T-helper 2 cell (primary cell): ENCODE measurements around the gene RUNX3.

Experiments
- DNase-seq, 5 experiments: peaks; one replicate each; pipeline versions ENCODE4 v3.0.0 to v3.0.0-alpha.2; 2012 to 2022

RUNX3 gene

DNA sequence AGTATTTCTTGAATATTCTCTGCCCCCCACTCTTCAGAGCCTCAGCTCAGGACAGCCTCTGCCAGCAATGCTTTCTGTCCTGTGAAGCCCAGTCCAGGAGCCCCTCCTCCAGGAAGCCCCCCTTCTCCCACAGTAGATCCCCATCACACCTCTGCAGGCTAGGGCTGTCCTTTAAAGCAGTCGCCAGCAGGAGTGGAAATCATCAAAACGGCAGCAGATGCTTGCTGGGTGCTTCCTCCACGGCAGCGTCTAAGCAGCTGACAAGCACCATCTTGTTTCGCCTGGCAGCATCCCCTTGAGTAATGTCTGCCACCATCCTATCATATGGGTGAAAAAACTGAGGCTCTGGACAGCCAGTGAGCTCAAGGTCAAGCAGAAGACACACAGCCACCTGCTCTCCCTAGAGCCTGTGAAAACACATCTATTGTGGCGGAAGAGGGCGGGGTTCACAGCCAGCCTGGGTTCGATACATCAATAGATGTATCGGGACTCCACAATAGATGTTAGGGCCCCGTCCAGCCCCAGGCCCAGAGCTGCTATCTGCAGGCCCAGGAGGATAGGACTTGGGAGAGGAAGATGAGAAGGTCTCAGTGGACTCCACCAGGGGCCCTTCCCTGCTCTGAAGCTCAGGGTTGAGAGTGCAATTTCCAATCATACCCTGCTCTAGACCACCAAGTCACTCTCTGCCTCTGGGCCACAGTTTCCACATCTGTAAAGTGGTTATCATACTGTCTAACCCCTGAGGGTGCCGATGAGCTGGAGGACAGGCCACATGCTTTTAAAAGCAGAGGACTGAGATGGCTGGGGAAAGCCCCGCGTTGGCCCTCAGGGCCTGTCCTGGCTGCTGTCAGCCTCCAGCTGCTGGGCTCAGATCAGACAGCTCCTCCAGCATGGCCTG lies 17.5 kb downstream of the RUNX3 start:
- DNase-seq: peak in 1 of 5 experiments; percentile 47

DNA sequence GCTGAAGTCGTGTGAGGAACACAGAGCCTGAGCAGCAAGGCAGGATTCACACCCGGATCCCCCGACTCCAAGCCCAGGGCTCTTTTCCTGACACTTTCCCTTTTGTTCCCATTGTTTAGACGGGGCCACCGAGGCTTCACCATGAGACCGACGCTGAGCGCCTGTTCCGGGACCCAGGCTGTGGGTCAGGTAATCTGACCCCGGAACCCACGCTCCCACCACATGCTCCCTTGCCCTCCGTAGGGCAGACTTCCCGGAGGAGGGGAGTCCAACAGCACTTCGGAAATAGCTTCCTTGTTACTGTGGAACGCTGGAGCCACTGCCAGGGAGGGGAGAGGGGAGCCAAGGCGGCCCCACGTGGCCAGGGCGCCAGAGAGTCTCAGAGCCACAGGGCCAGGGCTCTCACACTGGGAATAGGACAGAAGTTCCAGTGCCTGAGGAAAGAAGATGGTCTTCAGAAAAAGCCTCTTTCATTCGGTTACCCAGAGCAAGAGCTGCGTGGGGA lies 18.4 kb downstream of the RUNX3 start:
- DNase-seq: no peak

DNA sequence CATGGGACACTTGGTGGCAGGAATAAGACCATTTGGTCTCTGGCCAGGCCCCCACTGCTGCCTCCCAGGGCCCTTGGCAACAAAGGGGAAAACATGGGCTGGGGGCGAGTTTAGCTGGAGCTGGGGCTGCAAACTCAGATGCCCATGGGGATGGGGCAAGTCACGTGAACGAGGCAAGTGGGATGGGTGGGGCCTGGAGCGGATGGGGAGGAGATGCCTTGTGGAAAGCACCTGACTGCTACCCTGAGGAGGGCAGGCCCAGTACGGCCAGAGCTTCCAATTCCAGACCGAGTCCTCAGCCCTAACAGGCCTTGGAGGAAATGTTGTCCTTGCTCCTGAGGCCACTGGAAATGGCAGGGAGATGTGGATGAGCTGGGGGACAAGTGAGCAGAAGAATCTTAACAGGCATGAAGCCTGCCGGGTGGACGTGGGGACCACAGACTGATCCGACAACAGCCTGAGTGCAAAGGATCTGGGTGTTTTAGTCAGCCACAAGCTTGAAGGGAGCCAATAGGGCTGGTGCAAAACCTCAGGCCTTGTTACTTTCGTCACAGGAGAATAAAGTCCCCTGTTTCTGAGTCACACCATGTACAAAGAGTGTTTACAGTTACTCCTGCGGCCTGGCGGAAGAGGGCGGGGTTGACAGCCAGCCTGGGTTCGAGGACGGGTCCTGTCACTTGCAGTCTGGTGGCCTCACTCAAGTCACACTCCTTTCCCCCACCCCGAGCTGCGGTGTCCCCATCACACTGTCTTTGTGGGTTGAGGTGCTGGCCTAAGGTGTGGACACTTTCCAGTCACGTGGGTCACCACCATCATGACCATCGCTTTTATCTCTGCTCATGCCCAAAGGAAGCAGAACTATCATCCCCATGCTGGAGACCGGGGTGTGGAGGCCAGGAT lies 19.1 kb downstream of the RUNX3 start:
- DNase-seq: peak in 4 of 5 experiments; percentile 44 to 96 (median 76)

DNA sequence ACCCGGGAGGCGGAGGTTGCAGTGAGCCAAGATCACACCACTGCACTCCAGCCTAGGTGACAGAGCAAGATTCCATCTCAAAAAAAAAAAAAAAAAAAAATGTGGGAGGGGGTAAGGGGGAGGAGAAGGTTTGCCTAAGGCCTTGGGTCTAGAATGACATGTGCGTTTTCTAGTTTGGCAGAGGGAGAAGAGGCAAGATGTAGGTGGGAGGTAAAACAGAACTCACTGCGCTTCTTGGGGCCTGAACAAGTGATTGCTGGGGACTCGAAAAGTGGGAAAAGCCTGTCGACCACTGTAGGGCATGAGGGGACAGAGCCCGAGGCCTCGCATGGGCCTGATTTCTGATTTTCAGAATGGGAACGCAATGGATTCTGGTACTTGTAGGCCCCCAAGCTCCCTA lies 19.9 kb downstream of the RUNX3 start:
- DNase-seq: no peak

DNA sequence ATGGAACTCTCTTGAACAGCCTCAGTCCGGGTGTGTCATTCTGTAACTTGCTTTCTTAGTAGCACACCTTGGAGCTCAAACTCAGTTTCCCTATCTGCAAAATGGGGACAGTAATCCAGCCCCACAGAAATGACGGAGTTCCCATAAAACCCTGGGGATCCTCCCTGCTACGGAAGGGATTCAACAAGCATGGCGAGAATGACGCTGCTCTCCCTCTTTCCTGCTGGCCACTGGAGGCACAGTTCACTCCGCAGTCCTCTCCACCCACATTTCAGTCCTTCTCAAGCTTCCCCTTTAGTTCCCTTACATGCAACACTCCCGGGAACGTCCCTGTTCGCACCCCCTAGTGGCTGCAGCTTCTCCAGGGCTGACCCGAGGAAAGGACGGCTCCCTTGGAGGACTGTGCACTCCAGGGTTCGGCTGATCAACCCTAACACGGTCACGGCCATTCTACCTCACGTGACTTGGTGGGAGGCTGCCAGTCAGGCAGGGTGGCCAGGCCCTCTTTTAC lies 20.6 kb downstream of the RUNX3 start:
- DNase-seq: no peak

DNA sequence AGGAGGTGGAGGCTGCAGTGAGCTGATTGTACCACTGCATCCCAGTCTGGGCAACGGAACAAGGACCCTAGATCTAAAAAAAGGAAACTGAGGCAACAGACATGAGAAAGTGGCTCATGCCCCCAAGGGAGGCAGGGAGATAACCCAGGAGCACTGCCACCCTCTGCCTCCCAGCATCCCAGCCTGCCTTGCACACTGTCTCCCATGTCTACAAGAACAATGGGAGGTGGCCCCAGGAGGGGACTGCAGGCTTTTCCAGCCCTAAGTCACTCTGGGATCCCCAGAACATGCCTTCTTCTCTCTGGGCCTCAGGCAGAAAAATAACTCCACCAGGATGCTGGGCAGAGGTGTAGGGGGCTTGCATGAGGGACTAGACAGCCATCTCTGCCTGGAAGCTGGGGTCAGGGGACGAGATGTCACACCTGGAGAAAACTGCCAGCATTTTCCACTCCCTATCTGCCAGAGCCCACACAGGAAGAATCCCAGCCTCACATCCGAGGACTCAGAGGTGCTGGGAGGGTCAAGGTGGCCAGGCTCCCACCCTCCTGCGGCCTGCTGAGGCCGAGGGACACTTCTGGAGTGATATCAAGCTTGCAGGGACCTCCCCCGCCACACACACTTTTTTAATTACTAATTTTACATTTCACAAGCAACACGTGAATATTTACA lies 21.4 kb downstream of the RUNX3 start:
- no peak for DNase-seq

DNA sequence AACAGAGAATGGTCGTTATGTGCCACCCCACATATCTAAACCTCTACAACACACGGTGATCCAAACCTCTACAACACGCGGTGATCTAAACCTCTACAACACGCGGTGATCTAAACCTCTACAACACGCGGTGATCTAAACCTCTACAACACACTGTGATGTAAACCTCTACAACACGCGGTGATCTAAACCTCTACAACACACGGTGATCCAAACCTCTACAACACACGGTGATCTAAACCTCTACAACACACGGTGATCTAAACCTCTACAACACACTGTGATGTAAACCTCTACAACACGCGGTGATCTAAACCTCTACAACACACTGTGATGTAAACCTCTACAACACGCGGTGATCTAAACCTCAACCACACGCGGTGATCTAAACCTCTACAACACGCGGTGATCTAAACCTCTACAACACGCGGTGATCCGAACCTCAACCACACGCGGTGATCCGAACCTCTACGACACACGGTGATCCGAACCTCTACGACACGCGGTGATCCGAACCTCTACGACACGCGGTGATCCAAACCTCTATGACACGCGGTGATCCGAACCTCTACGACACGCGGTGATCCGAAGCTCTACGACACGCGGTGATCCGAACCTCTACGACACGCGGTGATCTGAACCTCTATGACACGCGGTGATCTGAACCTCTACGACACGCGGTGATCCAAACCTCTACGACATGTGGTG lies 22.3 kb downstream of the RUNX3 start:
- DNase-seq: peak in 1 of 5 experiments; percentile 1

DNA sequence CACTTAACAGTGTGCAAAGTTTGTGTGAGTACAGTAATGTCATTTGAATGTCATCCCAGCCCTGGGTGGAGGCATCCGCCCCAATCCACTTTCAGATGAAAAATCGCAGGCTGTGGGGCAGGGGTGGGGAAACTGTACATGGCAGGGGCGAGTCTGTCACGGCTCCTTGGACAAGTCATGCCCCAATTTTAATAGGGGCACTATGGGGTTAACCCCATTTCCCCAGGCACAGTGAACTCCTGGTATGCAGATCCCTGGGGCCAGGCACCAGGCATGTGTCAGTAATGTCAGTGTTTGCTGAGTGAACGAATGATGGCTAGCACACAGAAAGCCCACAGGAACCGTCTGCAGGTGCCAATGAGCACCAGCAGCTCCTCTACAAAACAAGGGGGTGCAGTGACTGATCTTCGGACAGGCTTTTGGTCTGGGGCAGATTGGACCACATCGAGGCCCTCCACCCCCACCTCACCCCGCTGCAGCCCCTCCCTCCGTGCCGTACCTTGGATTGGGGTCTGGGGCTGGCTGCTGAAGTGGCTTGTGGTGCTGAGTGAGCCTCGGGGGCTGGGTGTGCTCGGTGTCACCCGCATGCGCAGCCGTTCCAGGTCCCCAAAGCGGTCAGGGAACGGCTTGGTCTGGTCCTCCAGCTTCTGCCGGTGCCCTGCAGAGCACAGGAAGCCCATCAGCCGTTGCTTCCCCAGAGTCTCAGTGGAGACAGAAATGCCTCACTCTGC lies 23.2 kb downstream of the RUNX3 start:
- peak in 1 of 5 experiments; percentile 1 for DNase-seq

DNA sequence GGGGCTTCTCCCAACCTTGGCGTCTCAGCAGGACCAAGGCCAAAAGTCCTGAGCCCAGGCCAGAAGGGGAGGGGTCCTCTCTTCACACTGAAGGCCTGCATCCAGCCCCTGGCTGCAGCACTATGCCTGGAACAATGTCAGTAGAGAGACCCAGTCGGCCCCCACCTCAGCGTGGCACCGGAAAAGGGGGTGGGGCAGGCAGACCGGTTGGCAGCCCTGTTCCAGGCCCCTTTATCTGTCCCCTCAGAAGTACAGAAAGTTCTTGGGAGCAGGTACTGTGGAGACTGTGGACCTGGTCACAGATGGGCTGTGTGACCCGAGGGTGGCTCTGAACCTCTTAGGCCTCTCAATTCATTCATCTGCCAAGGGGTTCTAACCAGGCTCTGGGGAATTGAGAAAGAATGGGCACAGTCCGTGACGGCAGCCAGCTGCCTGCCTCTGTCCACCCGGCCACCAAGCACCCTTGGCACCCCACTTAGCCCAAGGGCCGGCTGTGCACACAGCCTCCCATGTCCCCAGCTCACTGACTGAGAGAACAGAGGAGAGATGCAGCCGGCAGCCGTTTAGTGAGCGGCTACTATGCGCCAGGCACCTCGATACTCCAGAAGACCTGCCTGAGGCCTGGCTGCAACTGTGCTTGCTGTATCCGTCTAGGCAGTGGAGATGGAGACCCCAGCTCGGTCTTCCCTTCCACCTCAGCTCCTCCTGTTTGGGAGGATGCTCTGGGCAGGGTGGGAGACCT lies 23.9 kb downstream of the RUNX3 start:
- peak in 1 of 5 experiments; percentile 3 for DNase-seq

DNA sequence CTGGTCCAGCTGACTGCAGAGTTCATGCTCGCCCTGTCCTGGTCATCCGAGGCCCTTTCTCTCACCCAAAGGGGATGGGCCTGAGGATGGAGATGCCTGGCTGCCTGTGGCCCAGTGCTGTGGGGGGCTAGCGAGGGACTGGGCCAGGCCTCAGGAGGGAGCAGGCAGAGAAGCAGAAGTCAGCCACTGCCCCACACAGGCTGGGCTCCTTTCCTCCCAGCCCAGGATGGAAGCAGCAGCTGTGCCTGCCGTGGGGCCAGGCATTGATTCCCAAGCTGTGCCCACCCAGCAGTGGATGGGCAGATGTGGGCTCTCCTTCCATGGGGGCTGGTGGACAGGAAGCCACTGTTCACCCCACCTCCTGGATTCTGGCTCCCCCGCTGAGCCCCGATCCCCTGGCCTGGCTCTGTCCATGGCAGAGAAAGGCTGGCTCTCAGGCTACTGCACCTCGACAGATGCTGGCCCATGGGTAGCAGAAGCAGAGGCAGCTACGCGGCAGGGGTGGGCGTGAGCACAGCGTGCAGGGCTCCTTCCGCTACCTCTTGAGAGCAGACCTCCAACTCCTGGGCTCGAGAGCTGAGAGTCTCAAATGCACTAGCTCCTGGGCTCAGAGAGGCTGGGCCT lies 24.6 kb downstream of the RUNX3 start:
- DNase-seq: peak in 1 of 5 experiments; percentile 3

DNA sequence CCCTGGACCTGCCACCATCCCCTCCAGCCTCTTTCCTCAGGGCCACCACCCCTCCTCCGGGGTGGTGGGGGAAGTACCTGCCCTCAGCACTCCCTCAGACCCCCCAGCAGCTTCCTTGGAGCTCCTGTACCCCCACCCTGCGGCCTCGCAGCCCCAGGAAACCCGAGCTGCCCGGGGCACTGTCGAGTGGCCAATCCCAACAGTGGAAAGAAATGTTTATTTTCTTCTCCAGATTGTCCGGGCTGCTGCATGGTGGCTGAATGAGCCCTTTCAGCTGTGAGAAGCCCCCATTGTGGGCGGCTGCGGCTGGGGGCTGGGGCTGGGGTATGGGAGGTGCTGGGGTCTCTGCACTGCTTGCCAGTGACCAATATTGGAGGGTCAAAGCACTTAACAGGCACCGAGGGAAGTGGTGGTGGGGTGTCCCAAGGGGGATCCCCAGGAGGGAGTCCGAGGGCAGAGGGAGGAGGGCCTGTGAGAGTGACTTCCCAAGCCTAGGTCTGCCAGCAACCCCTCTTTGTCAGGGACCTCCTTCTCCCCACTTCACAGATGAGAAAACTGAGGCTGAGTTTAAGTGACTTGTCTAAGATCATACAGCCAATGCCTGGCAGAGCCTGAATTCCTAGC lies 25.2 kb downstream of the RUNX3 start:
- DNase-seq: peak in 1 of 5 experiments; percentile 3

DNA sequence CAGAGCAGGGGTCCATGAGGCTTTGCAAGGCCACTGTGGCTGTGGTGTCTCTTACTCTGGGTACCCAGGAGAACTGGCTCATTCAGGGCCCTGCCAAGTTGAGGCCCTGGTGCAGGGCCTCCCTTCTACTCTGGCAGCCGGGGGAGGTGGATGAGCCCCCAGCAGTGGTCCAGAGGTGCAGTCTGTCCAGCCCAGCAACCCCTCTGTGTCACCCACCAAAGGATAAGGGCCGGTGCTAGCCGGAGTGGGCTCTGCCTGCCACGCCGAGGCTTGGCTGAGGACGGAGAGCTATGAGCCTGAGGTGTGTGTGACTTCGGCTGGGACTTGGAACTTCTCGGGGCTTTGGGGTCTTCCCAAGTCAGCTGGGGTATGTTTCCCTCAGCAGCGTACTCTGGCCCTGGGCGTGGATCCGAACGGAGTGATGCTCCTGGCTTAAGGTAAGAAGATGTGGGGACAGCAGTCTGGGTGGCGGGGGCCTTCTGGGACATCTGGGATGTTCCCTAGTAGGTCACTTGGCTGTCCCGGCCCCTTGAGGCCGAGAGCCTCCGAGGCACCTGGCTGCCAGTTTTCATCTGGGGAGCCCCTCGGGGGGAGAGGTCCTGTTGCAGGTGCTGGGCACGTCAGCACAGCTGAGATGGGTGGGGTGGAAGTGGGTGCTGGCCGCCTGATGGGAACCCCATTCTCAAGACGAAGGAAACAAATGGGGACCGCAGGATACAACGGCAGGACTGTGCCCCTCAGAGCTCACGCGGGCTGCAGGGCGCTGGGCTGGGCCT lies 25.9 kb downstream of the RUNX3 start:
- DNase-seq: peak in 1 of 5 experiments; percentile 3

DNA sequence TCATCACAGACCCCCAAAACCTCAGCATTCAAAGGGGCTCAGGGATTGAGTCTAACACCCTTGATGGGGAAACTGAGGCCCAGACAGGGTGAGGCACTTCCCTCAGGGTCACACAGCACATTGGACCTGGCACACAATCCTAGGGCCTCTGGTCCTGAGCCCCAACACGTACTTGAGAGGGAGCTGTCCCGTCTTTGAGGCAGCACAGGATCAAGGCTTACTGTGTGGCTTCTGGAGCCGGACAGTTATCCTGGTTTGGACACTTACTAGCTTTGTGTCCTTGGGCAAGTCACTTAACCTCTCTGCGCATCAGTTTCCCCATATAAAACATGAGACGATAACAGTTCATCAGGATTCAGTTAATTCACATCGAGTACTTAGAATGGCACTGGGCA lies 26.5 kb downstream of the RUNX3 start:
- DNase-seq: no peak

DNA sequence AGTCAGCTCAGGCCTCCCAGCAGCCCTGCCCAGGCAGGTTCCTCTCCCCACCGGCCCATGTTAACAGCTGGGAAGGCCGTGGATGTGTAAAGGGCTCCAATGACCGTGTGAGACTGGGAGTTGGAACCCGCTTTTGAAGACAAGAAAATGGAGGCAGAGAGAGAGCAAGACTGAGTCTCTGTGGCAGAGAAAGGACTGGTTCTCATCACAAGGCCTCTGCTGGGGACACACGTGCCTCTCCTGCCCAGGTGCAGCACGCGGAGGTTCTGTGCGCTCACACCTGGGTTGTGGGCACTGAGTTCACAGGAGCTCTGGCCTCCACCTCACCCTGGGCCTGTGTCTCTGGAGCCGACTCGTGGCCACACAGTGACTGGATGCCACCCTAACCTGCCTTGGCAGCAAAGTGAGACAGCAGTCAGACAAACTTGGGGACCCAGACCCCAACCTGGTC lies 27.0 kb downstream of the RUNX3 start:
- no peak for DNase-seq

DNA sequence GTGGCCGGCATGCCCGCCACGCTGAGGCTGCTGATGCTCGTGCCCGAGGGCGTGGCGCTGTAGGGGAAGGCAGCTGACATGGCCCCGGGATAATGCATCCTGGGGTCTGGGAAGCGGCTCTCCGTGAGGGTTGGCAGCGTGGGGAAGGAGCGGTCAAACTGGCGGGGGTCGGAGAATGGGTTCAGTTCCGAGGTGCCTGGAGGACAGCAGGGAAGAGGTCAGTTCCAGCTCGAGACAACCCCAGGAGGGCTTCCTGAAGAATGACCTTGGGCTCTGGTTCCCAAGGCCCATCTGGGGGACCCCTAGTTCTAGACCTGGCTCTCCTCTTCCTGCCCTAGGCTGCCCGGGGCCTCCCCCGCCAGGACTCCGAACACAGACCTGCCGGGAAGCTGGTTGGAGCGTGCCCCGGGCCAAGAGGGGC lies 27.6 kb downstream of the RUNX3 start:
- no peak for DNase-seq

DNA sequence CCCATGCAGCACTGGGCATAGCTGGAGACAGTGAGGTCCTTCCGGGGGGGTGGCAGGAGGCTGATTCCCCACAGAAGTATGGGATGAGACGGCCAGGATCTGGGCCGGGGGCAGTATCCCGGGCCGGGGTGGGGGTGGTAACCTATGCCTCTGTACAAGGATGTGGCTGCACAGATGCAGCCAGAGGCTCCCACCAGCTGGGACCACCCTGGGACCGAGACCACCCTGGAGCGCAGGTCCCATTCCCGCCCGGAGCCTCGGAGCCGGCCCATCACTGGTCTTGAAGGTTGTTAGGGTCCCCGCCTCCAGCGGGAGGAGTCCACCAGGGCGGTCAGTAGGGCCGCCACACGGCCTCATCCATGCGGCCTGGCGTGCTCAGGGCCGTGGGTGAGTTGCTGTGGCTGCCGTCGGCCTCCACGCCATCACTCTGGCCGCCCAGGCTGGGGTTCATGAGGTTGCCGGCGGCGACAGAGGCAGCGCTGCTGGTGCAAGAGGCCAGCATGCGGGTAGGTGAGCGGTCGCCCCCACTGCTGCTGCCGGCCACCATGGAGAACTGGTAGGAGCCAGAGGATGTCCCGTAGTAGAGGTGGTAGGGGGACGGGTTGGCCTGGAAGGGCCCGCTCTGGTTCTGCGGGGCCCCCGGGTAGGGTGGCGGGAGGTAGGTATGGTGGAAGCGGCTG lies 28.1 kb downstream of the RUNX3 start:
- peak in 1 of 5 experiments; percentile 4 for DNase-seq

DNA sequence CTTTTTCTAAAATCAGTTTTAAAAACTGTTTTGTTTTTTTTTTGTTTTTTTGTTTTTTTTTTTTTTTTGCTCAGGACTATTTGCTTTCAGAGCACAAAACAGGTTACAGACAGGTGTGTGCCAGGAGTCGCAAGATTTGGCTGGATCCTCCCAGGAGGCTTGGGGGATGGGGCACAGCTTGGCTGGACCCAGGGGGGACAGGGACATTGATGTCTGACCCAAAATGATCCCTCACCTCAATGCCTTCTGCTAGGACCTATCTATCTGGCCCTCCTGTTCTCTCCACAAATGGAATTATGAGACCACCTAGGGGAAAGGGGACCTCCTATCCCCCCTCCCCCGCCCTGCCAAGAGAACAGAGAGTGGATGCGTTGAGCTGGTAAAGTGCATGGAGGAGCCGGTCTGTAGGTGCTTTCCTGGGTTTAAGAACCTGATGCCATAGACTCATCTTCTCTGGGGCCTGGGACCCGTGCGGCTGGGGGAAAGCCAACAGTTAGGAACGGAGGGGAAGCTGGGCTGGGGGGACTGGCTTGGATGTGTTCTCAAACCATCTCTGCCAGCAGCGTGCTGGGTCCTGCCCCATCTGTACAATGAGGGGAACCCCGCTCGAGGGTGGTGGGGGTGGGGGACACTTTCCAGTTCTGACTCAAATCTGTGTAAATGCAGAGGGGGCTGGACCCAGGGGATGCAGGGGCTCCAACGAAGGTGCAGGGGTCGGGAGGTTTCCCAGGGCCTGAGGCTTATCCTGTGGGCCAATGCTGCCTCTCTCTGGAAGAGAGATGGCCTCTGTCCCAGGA lies 28.9 kb downstream of the RUNX3 start:
- DNase-seq: no peak
